ENCODE measurements around the gene TUBGCP3.

DNA sequence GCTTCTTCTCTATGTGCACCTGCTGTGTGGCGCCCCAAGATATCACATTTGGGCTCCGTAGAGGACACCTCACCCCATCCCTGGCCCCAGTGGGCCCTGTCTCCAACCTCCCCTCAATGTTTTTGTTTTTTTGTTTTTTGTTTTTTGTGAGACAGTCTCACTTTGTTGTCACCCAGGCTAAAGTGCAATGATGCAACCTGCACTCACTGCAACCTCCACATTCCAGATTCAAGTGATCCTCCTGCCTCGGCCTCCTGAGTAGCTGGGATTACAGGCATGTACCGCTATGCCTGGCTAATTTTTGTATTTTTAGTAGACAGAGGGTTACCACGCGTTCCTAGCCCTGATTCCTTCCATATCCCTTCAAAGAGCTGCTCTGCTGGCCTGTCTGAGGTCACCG is 26.9 kb upstream of the TUBGCP3 start:
- TF ChIP-seq POLR2A (IDR thresholded peaks at IDR 0.05; ENCODE audit: low read length) (no peak), GATA1 (IDR thresholded peaks at IDR 0.05; ENCODE audit: low read depth, low read length) (no peak)

Data from erythroblast (primary cell).